GM23248 (cell line): ENCODE measurements around the gene CNTN1.

ENCODE experiments used
- EZH2 ChIP-seq: fragments of 200-600 bp; sonication (generic); IDR thresholded peaks from 2 replicates; pipeline ENCODE4 v1.6.1; 2018; ENCODE audit warnings: antibody characterized with exemption, mild to moderate bottlenecking; ENCODE audit not compliant: insufficient read depth, poor library complexity, severe bottlenecking
- EZH2phosphoT487 ChIP-seq: fragments of 200-600 bp; sonication (generic); IDR thresholded peaks from 2 replicates; pipeline ENCODE4 v1.6.1; 2018; ENCODE audit warnings: antibody characterized with exemption, moderate library complexity, mild to moderate bottlenecking, low read depth; ENCODE audit not compliant: insufficient read depth

DNA sequence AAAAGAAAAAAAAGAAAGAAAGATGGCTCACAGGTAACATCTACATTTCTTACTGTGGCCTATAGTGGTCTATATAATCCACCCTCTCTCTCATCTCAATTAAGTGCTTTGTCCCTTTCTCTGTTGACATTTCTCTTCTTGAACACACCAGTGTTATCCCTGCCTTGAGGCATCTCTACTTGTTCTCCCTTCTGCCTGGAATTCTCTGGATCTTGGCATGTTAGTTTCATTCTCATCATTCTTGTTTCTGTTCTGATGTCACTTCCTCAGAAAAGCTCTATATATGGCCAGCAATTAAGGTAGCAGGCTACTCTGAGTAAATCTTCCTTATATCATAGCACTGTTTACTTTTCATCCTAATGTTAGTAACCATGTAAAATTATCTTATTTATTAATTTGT, 340.1 kb downstream of the CNTN1 start:
- TF ChIP-seq EZH2phosphoT487 (no peak), EZH2 (no peak)
